Kidney glomerular epithelial cell (primary cell): ENCODE data around the gene SLC16A9.
"Not testable (repeated sequence)": the region's sequence is repeated elsewhere in the genome, so short reads cannot be mapped to it uniquely, and the experiment has no call there.

Experiments used
- DNase-seq: peaks from one replicate; lab custom pipeline; 2025; lab: John Stamatoyannopoulos, UW

SLC16A9 gene, protein sequence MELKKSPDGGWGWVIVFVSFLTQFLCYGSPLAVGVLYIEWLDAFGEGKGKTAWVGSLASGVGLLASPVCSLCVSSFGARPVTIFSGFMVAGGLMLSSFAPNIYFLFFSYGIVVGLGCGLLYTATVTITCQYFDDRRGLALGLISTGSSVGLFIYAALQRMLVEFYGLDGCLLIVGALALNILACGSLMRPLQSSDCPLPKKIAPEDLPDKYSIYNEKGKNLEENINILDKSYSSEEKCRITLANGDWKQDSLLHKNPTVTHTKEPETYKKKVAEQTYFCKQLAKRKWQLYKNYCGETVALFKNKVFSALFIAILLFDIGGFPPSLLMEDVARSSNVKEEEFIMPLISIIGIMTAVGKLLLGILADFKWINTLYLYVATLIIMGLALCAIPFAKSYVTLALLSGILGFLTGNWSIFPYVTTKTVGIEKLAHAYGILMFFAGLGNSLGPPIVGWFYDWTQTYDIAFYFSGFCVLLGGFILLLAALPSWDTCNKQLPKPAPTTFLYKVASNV

GRCh38 chr10:59709395-59710125 lies at the start of gene SLC16A9:
Gene SLC16A9 (minus strand): TSS chr10:59709850. CDS start chr10:59684291, 25,559 bp downstream.
- DNase-seq, result peak; percentile 66

- no peak for DNase-seq
Measured at GRCh38 chr10:59757966-59758365, 48.3 kb upstream of the SLC16A9 start.

DNA sequence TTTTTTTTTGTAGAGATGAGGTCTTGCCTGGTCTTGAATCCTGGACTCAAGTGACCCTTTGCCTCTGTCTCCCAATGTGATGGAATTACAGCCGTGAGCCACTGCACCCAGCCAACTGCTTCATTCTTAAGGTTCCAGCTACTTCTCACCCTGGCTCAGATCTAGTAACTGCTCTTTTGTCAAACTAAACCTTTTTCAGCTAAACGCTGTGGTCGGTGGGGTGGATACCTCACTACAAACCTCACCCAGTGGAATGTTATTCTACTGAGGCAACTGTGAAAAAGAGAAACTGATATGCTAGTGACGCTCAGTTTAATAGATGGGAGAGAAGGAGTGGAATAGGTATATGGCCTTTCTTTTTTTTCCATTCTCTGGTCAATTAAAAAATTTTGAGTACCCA lies 45.3 kb upstream of the SLC16A9 start:
- DNase-seq, result no peak

DNA sequence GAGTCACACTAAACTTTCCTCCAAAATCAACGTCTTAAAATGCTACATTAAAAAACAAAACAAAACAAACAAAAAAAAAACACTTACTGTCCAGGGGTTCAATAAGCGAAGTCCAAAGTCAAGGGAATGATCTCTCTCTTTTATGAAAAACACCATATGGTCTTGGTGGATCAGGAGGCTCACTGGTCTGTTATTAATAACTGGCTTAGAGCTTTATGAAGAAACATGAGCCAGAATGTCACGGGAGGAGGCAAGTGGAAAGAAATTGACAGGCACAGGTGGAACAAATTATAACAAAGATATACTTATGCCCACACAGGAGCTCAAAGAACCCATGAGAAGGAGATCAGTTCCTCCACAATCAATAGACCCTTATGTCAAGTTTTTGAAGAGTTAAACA lies 43.6 kb upstream of the SLC16A9 start, which contains the start of gene MRLN:
Gene MRLN, minus strand, starts transcription at position 189 of the 400 bp plus-strand sequence.
- no peak for DNase-seq

GRCh38 chr10:59752278-59752940 lies 42.8 kb upstream of the SLC16A9 start:
- no peak for DNase-seq

- no peak for DNase-seq
Measured at GRCh38 chr10:59750155-59750945, 40.7 kb upstream of the SLC16A9 start.

DNA sequence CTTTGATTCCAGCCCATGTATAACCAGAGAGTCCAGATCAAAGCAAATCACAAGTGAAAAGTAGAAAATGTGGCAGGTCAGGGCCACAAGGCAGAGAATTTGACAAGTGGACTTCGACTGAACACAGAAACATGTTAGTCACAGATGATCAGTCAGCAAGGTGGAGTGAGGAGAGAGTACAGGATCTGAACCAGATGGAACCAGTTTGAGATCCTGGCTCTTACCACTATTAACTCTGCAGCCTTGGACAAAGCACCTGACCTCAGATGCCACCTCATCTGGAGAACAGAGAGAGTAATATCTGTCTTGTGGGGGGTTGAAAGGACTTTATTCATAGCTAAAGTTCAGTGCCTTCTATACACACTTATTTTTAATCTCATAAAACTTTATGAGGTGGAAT lies 39.2 kb upstream of the SLC16A9 start:
- peak; percentile 4 for DNase-seq

GRCh38 chr10:59745163-59745650 lies 35.6 kb upstream of the SLC16A9 start:
- DNase-seq, result no peak

GRCh38 chr10:59744762-59745161 lies 35.1 kb upstream of the SLC16A9 start:
- not testable (repeated sequence) for DNase-seq

DNA sequence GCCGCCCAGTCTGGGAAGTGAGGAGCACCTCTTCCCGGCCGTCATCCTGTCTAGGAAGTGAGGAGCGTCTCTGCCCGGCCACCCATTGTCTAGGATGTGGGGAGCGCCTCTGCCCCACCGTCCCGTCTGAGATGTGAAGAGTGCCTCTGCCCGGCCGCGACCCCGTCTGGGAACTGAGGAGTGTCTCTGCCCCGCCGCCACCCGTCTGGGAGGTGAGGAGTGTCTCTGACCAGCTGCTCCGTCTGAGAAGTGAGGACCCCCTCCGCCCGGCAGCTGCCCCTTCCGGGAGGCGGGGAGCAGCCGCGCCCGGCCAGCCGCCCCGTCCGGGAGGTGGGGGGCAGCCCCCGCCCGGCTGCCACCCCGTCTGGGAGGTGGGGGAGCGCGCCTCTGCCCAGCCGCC lies 34.5 kb upstream of the SLC16A9 start:
- not testable (repeated sequence) for DNase-seq

GRCh38 chr10:59741583-59741982 lies 31.9 kb upstream of the SLC16A9 start:
- DNase-seq, result no peak

DNA sequence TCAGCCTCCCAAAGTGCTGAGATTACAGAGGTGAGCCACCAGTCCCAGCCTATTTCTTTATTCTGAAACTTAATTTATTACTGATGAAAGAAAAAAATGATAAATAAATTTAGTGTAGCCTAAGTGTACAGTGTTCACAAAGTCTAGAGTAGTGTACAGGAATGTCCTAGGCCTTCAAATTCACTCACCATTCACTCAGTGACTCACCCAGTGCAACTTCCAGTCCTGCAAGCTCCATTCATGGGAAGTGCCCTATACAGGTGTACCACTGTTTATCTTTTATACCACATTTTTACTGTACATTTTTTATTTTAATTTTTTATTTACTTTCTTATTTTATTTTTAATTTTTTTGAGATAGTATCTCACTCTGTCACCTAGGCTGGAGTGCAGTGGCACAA lies 31.4 kb upstream of the SLC16A9 start:
- DNase-seq, result no peak

DNA sequence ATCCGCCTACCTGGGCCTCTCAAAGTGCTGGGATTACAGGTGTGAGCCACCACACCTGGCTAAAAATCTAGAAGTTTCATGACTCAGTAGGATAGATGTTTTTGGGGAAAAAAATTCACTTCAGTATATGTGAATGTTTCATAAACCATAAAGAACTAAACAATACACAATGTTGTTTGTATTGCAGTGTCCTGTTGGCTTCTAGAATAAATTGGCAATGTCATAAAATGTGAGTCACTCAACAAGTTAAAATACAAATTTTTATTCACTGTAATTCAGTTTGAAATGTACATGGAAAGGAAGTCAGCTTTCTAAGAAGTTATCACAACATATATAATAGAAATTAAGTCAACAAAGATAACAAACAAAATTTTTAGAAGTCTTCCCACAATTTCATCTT lies 27.1 kb upstream of the SLC16A9 start:
- DNase-seq, result no peak

DNA sequence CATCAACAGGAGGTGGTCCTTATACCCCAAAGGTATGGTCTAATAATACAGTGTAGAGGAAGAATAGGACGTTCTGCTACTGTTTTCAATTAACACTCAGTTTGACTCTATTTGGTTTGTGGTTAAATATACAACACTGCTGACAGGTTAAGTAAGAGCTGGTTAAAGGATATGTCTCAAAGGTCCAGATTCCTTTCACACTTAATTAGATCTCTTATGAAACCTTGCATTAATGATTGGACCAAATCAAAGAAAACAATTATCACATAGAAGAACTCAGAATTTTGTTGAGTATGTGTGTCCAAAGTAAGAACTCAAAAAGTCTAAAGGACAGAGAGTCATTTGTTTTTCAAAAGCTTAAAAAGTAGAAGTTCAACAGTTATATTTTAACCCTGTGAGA lies 25.6 kb upstream of the SLC16A9 start:
- no peak for DNase-seq

DNA sequence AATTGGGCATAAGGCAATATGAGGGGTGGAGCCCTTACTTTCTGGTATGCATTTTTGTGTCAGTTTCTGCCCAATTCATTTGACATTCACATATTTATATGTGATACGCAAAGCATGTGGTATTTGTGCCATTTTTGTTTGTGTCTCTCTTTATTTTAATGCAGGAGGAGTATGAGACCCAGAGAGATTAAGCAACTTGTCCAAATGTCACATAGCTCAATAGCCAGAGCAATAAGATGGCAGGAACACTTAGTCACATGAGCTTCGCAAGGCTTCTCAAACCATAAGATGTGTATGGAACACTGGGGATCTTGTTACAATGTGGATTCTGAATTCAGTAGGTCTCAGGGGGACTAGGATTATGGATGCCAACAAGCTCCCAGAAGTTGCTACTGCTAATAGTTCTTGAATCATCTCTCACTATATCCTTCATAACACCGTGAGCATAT lies 24.4 kb upstream of the SLC16A9 start:
- no peak for DNase-seq

DNA sequence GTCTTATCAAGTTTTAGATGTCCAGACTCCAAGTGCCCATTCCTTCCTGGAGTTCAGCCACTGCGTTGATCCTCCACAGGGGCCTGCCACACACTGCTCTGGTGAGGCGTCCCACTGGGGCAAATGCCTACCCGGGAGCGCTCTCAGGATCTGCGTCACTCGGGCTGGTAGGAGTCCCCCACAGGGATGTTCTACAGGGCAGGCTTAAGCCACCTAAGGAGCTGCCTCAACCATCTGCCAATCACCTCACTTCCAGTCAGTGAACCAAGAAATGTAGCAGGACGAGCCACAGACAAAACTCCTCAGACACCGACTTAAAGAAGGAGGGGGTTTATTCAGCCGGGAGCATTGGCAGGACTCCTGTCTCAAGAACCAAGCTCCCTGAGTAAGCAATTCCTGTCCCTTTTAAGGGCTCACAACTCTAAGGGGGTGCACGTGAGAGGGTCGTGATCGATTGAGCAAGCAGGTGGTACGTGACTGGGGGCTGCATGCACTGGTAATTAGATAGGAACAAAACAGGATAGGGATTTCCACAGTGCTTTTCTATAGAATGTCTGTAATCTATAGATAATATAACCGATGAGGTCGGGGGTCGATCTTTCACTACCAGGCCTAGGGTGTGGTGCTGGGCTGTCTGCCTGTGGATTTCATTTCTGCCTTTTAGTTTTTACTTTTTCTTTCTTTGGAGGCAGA lies 23.8 kb upstream of the SLC16A9 start:
- not testable (repeated sequence) for DNase-seq

DNA sequence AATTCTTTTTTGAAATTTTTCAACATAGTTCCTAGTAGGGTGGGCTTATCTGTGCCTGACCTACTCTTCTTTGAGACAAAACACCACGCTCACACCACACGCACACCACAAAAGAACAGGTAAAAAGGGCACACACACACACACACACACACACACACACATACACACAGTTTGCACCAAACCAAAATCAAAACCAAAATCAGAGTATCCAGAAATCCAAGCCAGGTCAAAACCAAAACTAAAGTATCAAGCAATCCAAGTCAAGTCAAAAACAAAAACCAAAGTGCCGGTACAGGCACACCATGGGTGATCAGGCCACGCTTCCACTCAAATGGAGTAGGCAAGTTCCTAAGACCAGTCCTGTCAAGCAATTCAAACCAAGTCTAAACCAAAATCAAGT lies 23.2 kb upstream of the SLC16A9 start:
- DNase-seq, result not testable (repeated sequence)

DNA sequence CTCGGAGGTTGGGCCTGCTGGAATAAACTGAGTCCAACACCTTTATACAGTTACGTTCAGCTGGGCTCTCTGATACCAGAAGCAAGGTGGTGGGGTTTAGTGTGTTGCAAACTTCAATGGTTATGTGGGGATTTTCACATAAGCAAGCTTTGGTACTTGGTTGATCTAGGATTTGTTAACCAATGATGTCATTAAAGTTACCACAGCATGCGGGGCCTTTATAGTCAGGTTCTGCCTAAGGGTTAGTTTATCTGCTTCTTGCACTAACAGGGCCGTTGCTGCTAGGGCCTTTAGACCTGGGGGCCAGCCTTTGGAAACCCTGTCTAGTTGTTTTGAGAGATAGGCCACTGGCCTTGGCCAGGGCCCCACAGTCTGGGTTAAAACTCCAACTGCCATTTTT lies 19.5 kb upstream of the SLC16A9 start:
- not testable (repeated sequence) for DNase-seq

- no peak for DNase-seq
Measured at GRCh38 chr10:59724098-59724938, 14.7 kb upstream of the SLC16A9 start.

GRCh38 chr10:59720377-59720776 lies 10.7 kb upstream of the SLC16A9 start:
- DNase-seq, result no peak
